Osteocyte (in vitro differentiated cells): ENCODE measurements around the gene PHC3. TPM values are rescaled to one million over a fixed set of nuclear protein-coding genes. Genes with fewer than 3 reads are reported as not detected.

ENCODE experiments used
- DNase-seq: peaks from one replicate; pipeline ENCODE4 v3.0.0; 2021; ENCODE audit warnings: mixed read lengths; ENCODE audit not compliant: unreplicated experiment; ENCODE audit errors: extremely low spot score
- H3K27ac Mint-ChIP-seq: one replicate; pipeline ENCODE4 v1.8.0; 2021; ENCODE audit warnings: mild to moderate bottlenecking, mixed read lengths; ENCODE audit not compliant: unreplicated experiment
- H3K27me3 Mint-ChIP-seq: one replicate; pipeline ENCODE4 v1.8.0; 2021; ENCODE audit warnings: mixed read lengths; ENCODE audit not compliant: unreplicated experiment
- H3K36me3 Mint-ChIP-seq: one replicate; pipeline ENCODE4 v1.8.0; 2021; ENCODE audit warnings: mixed read lengths; ENCODE audit not compliant: unreplicated experiment
- H3K4me1 Mint-ChIP-seq: one replicate; pipeline ENCODE4 v1.8.0; 2021; ENCODE audit warnings: mixed read lengths; ENCODE audit not compliant: unreplicated experiment
- H3K4me3 Mint-ChIP-seq: one replicate; pipeline ENCODE4 v1.8.0; 2021; ENCODE audit warnings: mild to moderate bottlenecking, moderate library complexity, mixed read lengths; ENCODE audit not compliant: unreplicated experiment
- H3K9me3 Mint-ChIP-seq: one replicate; pipeline ENCODE4 v1.8.0; 2021; ENCODE audit warnings: mixed read lengths; ENCODE audit not compliant: unreplicated experiment
- CTCF ChIP-seq: fragments of 200-600 bp; sonication (generic); IDR thresholded peaks from 2 replicates; pipeline ENCODE4 v1.5.0; 2021; ENCODE audit warnings: antibody characterized with exemption, mild to moderate bottlenecking, moderate library complexity
- total RNA-seq: library from RNA; stranded (reverse); gene quantifications from 2 replicates; pipeline ENCODE4 v1.2.1, GENCODE V29; 2021

Gene PHC3
- total RNA-seq, 1 donor from 2014 or later: 52.3 TPM

GRCh38 chr3:170100944-170101343, 80.6 kb downstream of the PHC3 start:
- Mint-ChIP-seq H3K27me3 (no peaks in the 10 kb centered on the region), H3K9me3 (no peaks in the 10 kb centered on the region), H3K36me3 (peaks cover 63% of the 10 kb centered on the region), H3K27ac (no peak overlapping the region), H3K4me1 (no peaks in the 10 kb centered on the region), H3K4me3 (no peak overlapping the region)
- no peak for TF ChIP-seq CTCF
- DNase-seq: no peak

- no peak for TF ChIP-seq CTCF
- Mint-ChIP-seq H3K9me3 (no peaks in the 10 kb centered on the region), H3K27ac (no peak overlapping the region), H3K4me1 (no peaks in the 10 kb centered on the region), H3K4me3 (no peak overlapping the region), H3K36me3 (peaks cover 76% of the 10 kb centered on the region), H3K27me3 (no peaks in the 10 kb centered on the region)
- DNase-seq: no peak
These were observed 82.8 kb downstream of the PHC3 start for GRCh38 chr3:170098753-170099152.

GRCh38 chr3:170096342-170096741, 85.2 kb downstream of the PHC3 start:
- no peak overlapping the region for H3K27ac Mint-ChIP-seq
- no peaks in the 10 kb centered on the region for H3K9me3 Mint-ChIP-seq
- H3K4me1 Mint-ChIP-seq: peaks cover under 1% of the 10 kb centered on the region
- DNase-seq: no peak
- H3K27me3 Mint-ChIP-seq: no peaks in the 10 kb centered on the region
- H3K4me3 Mint-ChIP-seq: no peak overlapping the region
- peaks cover 63% of the 10 kb centered on the region for H3K36me3 Mint-ChIP-seq
- no peak for TF ChIP-seq CTCF

- no peak for DNase-seq
- Mint-ChIP-seq H3K4me1 (peaks cover 4% of the 10 kb centered on the region), H3K27ac (no peak overlapping the region), H3K27me3 (no peaks in the 10 kb centered on the region), H3K9me3 (no peaks in the 10 kb centered on the region), H3K36me3 (peaks cover 59% of the 10 kb centered on the region), H3K4me3 (no peak overlapping the region)
- no peak for TF ChIP-seq CTCF
These were observed 85.8 kb downstream of the PHC3 start for GRCh38 chr3:170095771-170096170.

GRCh38 chr3:170092907-170093306, 88.6 kb downstream of the PHC3 start:
- Mint-ChIP-seq H3K27ac (no peak overlapping the region), H3K9me3 (no peaks in the 10 kb centered on the region), H3K27me3 (no peaks in the 10 kb centered on the region), H3K4me3 (no peak overlapping the region), H3K36me3 (peaks cover 46% of the 10 kb centered on the region), H3K4me1 (peaks cover 4% of the 10 kb centered on the region)
- no peak for DNase-seq
- TF ChIP-seq CTCF: no peak
